Omental fat pad (tissue), 4 donors: ENCODE results near the gene STAT4. TPM values are rescaled to one million over a fixed set of nuclear protein-coding genes. Genes with fewer than 3 reads are reported as not detected.

Experiments
- ATAC-seq: fragments of 150-250 bp; one replicate; pipeline ENCODE4 v1.9.1; 2016; ENCODE audit warnings: mild to moderate bottlenecking, moderate library complexity; ENCODE audit not compliant: low FRiP score
- DNase-seq: peaks from one replicate; pipeline ENCODE4 v3.0.0-alpha.2; 2019; ENCODE audit warnings: low spot score
- CTCF ChIP-seq, 3 donors: fragments of 450-650 bp; IDR thresholded peaks; one replicate each; pipeline ENCODE4 v1.5.1; 2016 to 2017; ENCODE audit warnings: antibody characterized with exemption in 3 of 3, mild to moderate bottlenecking in 3 of 3, moderate library complexity in 2 of 3
- total RNA-seq, 4 donors: library from RNA; depleted of rRNA; stranded (reverse); fragments of >200 nt; gene quantifications; one replicate each; pipeline ENCODE4 v1.1.0, GENCODE V29; 2016

STAT4 gene
- total RNA-seq, 4 donors from 2014 or later, result 4.6 to 29.4 (median 10.5) TPM

DNA sequence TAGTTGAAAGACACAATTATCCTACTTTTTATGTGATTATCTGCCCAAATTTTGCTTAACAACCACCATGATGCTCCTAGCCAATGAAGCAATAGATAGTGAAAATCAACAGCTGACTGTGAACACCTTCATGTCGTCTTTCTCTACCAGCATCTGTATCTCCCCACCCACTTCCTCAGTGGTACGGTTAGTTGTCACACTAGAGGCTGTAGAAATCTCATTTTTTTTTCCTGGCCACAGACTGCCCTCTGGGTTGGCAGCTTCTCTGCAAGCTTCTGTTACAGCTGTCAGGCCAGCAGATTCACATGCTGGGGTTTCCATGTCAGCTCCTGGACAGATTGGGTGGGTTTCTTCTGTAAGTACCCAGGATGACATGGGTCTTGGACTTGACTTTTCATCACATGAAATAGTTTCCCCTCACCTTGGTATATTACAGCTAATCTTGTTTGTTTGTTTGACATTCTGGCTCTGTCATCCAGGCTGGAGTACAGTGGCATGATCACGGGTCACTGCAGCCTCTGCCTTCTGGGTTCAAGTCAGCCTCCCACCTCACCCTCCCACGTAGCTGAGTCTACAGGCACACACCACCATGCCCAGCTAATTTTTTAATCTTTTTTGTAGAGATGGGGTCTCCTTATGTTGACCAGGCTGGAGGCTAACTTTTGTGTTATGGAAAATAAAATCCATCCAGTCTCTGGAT is 24.3 kb downstream of the STAT4 start:
- no peak for DNase-seq
- ATAC-seq, result no peak
- no peak for TF ChIP-seq CTCF (IDR thresholded peaks at IDR 0.05)

- TF ChIP-seq CTCF (IDR thresholded peaks at IDR 0.05), result no peak
- ATAC-seq (no peak), DNase-seq (no peak)
Measured at GRCh38 chr2:191125646-191126045, 25.1 kb downstream of the STAT4 start.

GRCh38 chr2:191122638-191123294 is 28.0 kb downstream of the STAT4 start:
- DNase-seq (no peak), ATAC-seq (no peak)
- no peak for TF ChIP-seq CTCF (IDR thresholded peaks at IDR 0.05)

- no peak for TF ChIP-seq CTCF (IDR thresholded peaks at IDR 0.05)
- DNase-seq, result no peak
- ATAC-seq, result no peak
Measured at GRCh38 chr2:191117341-191117740, 33.5 kb downstream of the STAT4 start.

DNA sequence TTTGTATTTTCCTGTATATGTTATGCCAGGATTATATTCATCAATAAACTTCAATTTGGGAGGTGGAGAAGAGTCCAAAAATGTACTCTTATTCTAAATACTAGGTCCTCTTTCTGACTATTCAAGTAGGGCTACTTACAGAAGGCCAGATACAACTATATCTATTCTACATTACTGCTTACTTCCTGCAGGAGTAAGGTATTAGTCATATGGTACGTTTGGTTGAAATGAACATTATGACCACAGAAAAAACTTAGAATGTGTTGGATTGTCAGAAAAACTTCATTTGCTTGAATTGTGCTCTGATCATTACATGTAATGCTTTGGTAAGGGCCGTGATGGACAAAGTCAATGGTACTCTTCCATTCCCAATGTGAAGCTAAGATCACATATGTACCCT is 35.0 kb downstream of the STAT4 start:
- no peak for TF ChIP-seq CTCF (IDR thresholded peaks at IDR 0.05)
- DNase-seq (no peak), ATAC-seq (no peak)

DNA sequence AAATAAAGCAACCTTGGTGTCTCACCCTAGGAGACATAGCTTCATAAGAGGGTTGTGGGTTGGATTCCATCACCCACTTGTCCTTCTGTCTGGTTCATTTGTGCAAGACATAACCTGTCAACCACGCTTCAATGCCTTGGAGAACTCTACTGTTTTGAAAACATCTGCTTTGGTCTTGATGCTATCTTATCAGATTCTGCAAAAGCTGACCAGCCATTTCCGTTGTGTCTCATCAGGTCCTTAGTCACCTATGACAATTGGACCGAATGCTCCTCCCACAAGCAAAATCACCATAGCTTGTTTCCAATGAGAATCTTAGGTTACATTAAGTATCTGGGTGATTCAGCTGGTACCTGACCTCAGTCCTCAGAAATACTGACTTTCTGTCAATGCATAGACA is 35.4 kb downstream of the STAT4 start:
- TF ChIP-seq CTCF (IDR thresholded peaks at IDR 0.05), result no peak
- DNase-seq (no peak), ATAC-seq (no peak)

DNA sequence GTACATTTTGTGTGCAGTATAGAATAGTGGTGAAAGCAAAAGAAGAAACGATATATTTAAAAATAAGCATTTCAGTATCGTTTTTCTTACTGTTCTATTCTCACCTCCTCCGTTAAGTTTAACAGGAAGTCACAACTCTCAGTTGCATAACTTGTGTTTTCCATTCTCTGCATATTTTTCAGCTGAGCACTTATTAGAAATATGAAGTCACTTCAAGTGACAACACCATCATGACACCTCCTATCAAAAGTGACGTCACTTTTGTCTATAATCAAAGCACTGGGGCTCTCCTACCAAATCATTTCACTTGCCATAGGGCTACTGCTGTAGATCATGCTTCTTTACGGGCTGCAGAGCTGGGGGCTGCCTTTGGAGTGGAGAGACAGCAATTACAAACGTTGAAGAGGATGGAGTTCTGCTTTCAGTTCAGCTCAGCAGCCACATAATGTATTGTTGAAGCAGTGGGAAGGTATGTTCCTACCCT is 36.3 kb downstream of the STAT4 start:
- DNase-seq (no peak), ATAC-seq (no peak)
- TF ChIP-seq CTCF (IDR thresholded peaks at IDR 0.05), result no peak
